RWPE1 (cell line): Measurements from ENCODE around the gene NHS.
A peak's percentile ranks its signal among the peaks of the same experiment; 100 is the strongest.

Experiments
- CTCF ChIA-PET: fragments of 350-600 bp; sonication (Branson Sonifier 250); formaldehyde crosslinking; extraction: SDS; loops from one replicate; lab custom pipeline; 2021; lab: Yijun Ruan, JAX
- POLR2A ChIA-PET: fragments of 400-600 bp; formaldehyde crosslinking; extraction: SDS; loops from one replicate; lab custom pipeline; 2020; ENCODE audit warnings: antibody characterized with exemption; ENCODE audit not compliant: low non-redundant PET; lab: Yijun Ruan, JAX
- DNase-seq: peaks from one replicate; pipeline ENCODE4 v3.0.0; 2012; ENCODE audit warnings: low spot score
- H3K27ac ChIP-seq: fragments of 450-650 bp; 2 replicates; pipeline ENCODE4 v1.5.1; 2017
- CTCF ChIP-seq: fragments of 450-650 bp; conservative IDR thresholded peaks from 2 replicates; pipeline ENCODE4 v1.5.1; 2017; ENCODE audit warnings: low read depth, mild to moderate bottlenecking

Gene NHS

GRCh38 chrX:17553961-17554482 lies 179.0 kb downstream of the NHS start:
- no peak for TF ChIP-seq CTCF

GRCh38 chrX:17554914-17555313 lies 179.9 kb downstream of the NHS start:
- TF ChIP-seq CTCF = no peak
- CTCF ChIA-PET = no interaction called here
- H3K27ac ChIP-seq = no peak overlapping the region
- no peak for DNase-seq
- POLR2A ChIA-PET = no interaction called here

More at GRCh38 chrX:17553961-17554482, 179.0 kb downstream of the NHS start:
- no peak for DNase-seq
- H3K27ac ChIP-seq = peak overlapping the region; percentile 87
- ChIA-PET POLR2A (no interaction called here), CTCF (interaction anchor here (0.6 kb wide), 1 partner anchor 564 kb away, joined by 5 read pairs; no protein-coding TSS in a partner anchor)

- no peak overlapping the region for H3K27ac ChIP-seq
- DNase-seq = no peak
- POLR2A ChIA-PET = no interaction called here
- TF ChIP-seq CTCF = no peak
- CTCF ChIA-PET = interaction anchor here (0.5 kb wide), 1 partner anchor 781 kb away, joined by 3 read pairs; no protein-coding TSS in a partner anchor
Observed at GRCh38 chrX:17555846-17556245, 180.8 kb downstream of the NHS start.

GRCh38 chrX:17559728-17560379 lies 184.9 kb downstream of the NHS start:
- ChIA-PET CTCF (interaction anchor here (0.7 kb wide), 1 partner anchor 163 kb away, joined by 3 read pairs; no protein-coding TSS in a partner anchor), POLR2A (no interaction called here)
- peak; percentile 41 for DNase-seq
- H3K27ac ChIP-seq = no peak overlapping the region
- TF ChIP-seq CTCF = no peak

GRCh38 chrX:17560385-17560784 lies 185.4 kb downstream of the NHS start:
- TF ChIP-seq CTCF = no peak
- H3K27ac ChIP-seq = no peak overlapping the region
- no peak for DNase-seq
- CTCF ChIA-PET = interaction anchor here (0.6 kb wide), 1 partner anchor 117 kb away, joined by 3 read pairs; no protein-coding TSS in a partner anchor
- POLR2A ChIA-PET = no interaction called here

GRCh38 chrX:17563076-17563475 lies 188.1 kb downstream of the NHS start:
- no peak for TF ChIP-seq CTCF
- no peak for DNase-seq
- H3K27ac ChIP-seq = no peak overlapping the region
- POLR2A ChIA-PET = no interaction called here
- CTCF ChIA-PET = no interaction called here
